Activated T-helper 2 cell treated with anti-CD3 and anti-CD28 coated beads, Interferon-gamma antibody, Interleukin-2, Interleukin-4, amounts not matched to agents 10 μg/mL and 5 μg/mL and 100 μg/mL, durations not matched to agents 14 hours and 24 hours and 36 hours (primary cell): Measurements from ENCODE around the gene TTC28. TPM values are rescaled to one million over a fixed set of nuclear protein-coding genes. Genes with fewer than 3 reads are reported as not detected.

Source experiments
- DNase-seq: peaks from one replicate; pipeline ENCODE4 v3.0.0; 2021; ENCODE audit warnings: low spot score
- H3K27ac Mint-ChIP-seq: one replicate; pipeline ENCODE4 v1.8.0; 2021; ENCODE audit warnings: mixed read lengths
- H3K27me3 Mint-ChIP-seq: one replicate; pipeline ENCODE4 v1.8.0; 2021; ENCODE audit warnings: low read depth, mixed read lengths
- H3K36me3 Mint-ChIP-seq: one replicate; pipeline ENCODE4 v1.8.0; 2021; ENCODE audit warnings: low read depth, mixed read lengths
- H3K4me1 Mint-ChIP-seq: one replicate; pipeline ENCODE4 v1.8.0; 2021; ENCODE audit warnings: low read depth, mixed read lengths
- H3K4me3 Mint-ChIP-seq: one replicate; pipeline ENCODE4 v1.8.0; 2021; ENCODE audit warnings: low read depth, mild to moderate bottlenecking, moderate library complexity, mixed read lengths
- H3K9me3 Mint-ChIP-seq: one replicate; pipeline ENCODE4 v1.8.0; 2021; ENCODE audit warnings: mixed read lengths
- intact Hi-C: fragments of 100-400 bp; cut with micrococcal nuclease; formaldehyde crosslinking; loops from one replicate; pipeline ENCODE4 v1.15.1; 2023
- total RNA-seq: library from RNA; stranded (reverse); gene quantifications from 2 replicates; pipeline ENCODE4 v1.2.3, GENCODE V29; 2022

The TTC28 gene
- total RNA-seq, 1 donor from 2014 or later: 0.82 TPM

- no peaks in the 10 kb centered on the region for H3K27me3 Mint-ChIP-seq
- no peaks in the 10 kb centered on the region for H3K9me3 Mint-ChIP-seq
- intact Hi-C loops: no loop called here
- no peak overlapping the region for H3K4me3 Mint-ChIP-seq
- H3K36me3 Mint-ChIP-seq: no peaks in the 10 kb centered on the region
- no peak overlapping the region for H3K27ac Mint-ChIP-seq
- H3K4me1 Mint-ChIP-seq: no peaks in the 10 kb centered on the region
- no peak for DNase-seq
Measured at GRCh38 chr22:28008056-28008455, 671.6 kb downstream of the TTC28 start.

GRCh38 chr22:28006271-28006670, 673.4 kb downstream of the TTC28 start:
- Mint-ChIP-seq H3K9me3 (no peaks in the 10 kb centered on the region), H3K27me3 (no peaks in the 10 kb centered on the region), H3K4me1 (no peaks in the 10 kb centered on the region), H3K27ac (no peak overlapping the region), H3K36me3 (no peaks in the 10 kb centered on the region), H3K4me3 (no peak overlapping the region)
- no peak for DNase-seq
- intact Hi-C loops: no loop called here

GRCh38 chr22:28005513-28005912, 674.1 kb downstream of the TTC28 start:
- H3K4me1 Mint-ChIP-seq: no peaks in the 10 kb centered on the region
- no peaks in the 10 kb centered on the region for H3K9me3 Mint-ChIP-seq
- H3K27ac Mint-ChIP-seq: no peak overlapping the region
- H3K36me3 Mint-ChIP-seq: no peaks in the 10 kb centered on the region
- H3K27me3 Mint-ChIP-seq: no peaks in the 10 kb centered on the region
- no peak overlapping the region for H3K4me3 Mint-ChIP-seq
- intact Hi-C loops: no loop called here
- no peak for DNase-seq

DNA sequence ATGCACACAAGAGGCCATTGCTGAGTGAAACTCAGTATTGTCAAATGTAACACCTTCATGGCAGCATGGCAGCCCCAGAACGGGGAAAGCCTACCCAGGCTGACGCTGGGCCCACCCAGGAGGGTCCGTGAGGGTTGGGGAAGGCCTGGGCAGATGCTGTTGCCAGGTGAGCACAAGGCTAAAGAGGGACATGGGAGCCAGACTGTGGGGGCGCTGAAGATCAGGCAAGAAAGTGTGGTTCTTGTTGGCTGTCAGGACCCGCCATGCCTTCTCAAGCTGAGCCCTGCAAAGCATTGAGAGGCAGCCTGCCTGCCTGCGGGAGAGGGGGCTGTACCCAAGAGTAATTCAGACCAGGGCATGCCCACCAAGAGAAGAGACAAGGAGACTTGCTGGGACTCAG, 675.6 kb downstream of the TTC28 start:
- DNase-seq: no peak
- H3K9me3 Mint-ChIP-seq: no peaks in the 10 kb centered on the region
- intact Hi-C loops: no loop called here
- no peaks in the 10 kb centered on the region for H3K4me1 Mint-ChIP-seq
- H3K36me3 Mint-ChIP-seq: no peaks in the 10 kb centered on the region
- no peak overlapping the region for H3K4me3 Mint-ChIP-seq
- no peaks in the 10 kb centered on the region for H3K27me3 Mint-ChIP-seq
- no peak overlapping the region for H3K27ac Mint-ChIP-seq

GRCh38 chr22:28002863-28003565, 676.6 kb downstream of the TTC28 start:
- Mint-ChIP-seq H3K4me1 (no peaks in the 10 kb centered on the region), H3K9me3 (no peaks in the 10 kb centered on the region), H3K27me3 (no peaks in the 10 kb centered on the region), H3K27ac (no peak overlapping the region), H3K36me3 (no peaks in the 10 kb centered on the region), H3K4me3 (no peak overlapping the region)
- intact Hi-C loops: no loop called here
- no peak for DNase-seq

DNA sequence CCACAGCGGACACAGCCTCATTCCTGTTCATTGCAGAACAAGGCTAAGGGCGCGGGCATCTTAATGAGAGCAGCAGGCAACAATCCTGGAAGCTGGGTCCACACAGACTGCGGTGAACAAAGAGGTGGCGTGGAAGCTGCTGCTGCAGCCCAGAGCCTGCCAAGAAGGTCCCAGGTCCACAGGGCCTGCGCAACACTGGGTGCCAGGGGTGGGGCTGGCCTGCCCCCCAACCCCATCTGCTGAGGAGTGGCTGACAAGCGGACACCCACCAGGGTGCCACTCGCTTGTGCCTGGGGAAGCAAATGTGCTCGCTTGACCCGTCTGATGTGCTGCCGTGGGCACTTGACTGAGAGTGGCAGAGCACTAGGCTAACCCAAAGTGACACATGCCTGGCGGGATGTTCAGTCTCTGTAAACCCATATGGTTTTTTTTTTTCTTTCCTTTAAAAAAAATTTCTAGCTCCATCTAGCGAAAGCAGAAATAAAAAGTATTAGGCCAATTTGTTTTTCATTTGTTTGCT, 677.4 kb downstream of the TTC28 start:
- H3K4me1 Mint-ChIP-seq: no peaks in the 10 kb centered on the region
- intact Hi-C loops: no loop called here
- no peak for DNase-seq
- no peaks in the 10 kb centered on the region for H3K36me3 Mint-ChIP-seq
- no peaks in the 10 kb centered on the region for H3K9me3 Mint-ChIP-seq
- no peak overlapping the region for H3K27ac Mint-ChIP-seq
- H3K27me3 Mint-ChIP-seq: no peaks in the 10 kb centered on the region
- no peak overlapping the region for H3K4me3 Mint-ChIP-seq

- H3K27me3 Mint-ChIP-seq: no peaks in the 10 kb centered on the region
- DNase-seq: no peak
- H3K4me3 Mint-ChIP-seq: no peak overlapping the region
- H3K9me3 Mint-ChIP-seq: no peaks in the 10 kb centered on the region
- H3K27ac Mint-ChIP-seq: no peak overlapping the region
- no peaks in the 10 kb centered on the region for H3K36me3 Mint-ChIP-seq
- intact Hi-C loops: no loop called here
- H3K4me1 Mint-ChIP-seq: no peaks in the 10 kb centered on the region
Measured at GRCh38 chr22:28001171-28001835, 678.3 kb downstream of the TTC28 start.

DNA sequence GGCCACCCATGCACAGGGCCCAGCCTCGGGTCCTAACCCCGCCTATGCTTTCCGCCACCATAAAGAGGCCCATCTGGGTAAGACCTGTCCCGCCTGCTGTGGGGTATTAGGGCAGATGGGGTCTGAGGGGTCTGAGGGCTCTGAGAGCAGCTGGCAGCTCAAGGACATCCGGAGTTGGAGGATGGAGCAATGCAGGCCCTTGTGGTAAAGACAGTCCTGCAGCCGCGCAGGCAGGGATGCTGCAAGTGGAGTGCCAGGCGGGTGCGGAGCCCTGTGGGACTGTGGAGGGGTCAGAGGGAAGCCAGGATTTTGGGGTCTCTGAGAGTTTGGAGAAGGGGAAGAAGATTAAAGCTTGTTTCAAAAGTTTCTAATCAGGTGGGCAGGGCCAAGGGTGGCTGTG, 679.3 kb downstream of the TTC28 start:
- intact Hi-C loops: no loop called here
- Mint-ChIP-seq H3K4me1 (no peaks in the 10 kb centered on the region), H3K4me3 (no peak overlapping the region), H3K27ac (no peak overlapping the region), H3K36me3 (no peaks in the 10 kb centered on the region), H3K9me3 (no peaks in the 10 kb centered on the region), H3K27me3 (no peaks in the 10 kb centered on the region)
- no peak for DNase-seq

DNA sequence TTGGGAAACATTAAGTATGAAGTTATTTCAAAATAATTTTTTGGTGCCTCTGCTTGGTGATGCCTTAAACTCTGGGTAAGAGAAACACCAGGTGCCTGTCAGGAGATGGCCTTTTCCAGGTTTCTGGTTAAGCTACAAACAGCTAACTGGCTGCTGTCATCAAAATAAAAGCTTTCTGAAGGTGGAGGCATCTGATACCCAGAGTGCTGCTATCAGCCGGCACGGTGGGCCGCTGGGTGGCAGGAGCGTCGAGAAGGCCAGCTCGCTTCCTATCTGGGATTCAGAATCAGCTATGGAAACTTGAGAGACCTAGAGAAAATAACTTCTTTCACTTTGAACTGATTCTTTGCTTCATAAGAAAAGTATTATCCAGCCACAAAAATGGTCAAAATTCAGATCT, 679.8 kb downstream of the TTC28 start:
- Mint-ChIP-seq H3K36me3 (no peaks in the 10 kb centered on the region), H3K4me1 (no peaks in the 10 kb centered on the region), H3K4me3 (no peak overlapping the region), H3K27ac (no peak overlapping the region), H3K27me3 (no peaks in the 10 kb centered on the region), H3K9me3 (no peaks in the 10 kb centered on the region)
- intact Hi-C loops: no loop called here
- no peak for DNase-seq

GRCh38 chr22:27998511-27999410, 680.9 kb downstream of the TTC28 start:
- Mint-ChIP-seq H3K27ac (no peak overlapping the region), H3K9me3 (no peaks in the 10 kb centered on the region), H3K4me1 (no peaks in the 10 kb centered on the region), H3K36me3 (no peaks in the 10 kb centered on the region), H3K27me3 (no peaks in the 10 kb centered on the region), H3K4me3 (no peak overlapping the region)
- intact Hi-C loops: no loop called here
- DNase-seq: no peak

GRCh38 chr22:27997538-27997937, 682.1 kb downstream of the TTC28 start:
- Mint-ChIP-seq H3K9me3 (no peaks in the 10 kb centered on the region), H3K36me3 (no peaks in the 10 kb centered on the region), H3K27ac (no peak overlapping the region), H3K4me1 (no peaks in the 10 kb centered on the region), H3K4me3 (no peak overlapping the region), H3K27me3 (no peaks in the 10 kb centered on the region)
- intact Hi-C loops: no loop called here
- DNase-seq: no peak

DNA sequence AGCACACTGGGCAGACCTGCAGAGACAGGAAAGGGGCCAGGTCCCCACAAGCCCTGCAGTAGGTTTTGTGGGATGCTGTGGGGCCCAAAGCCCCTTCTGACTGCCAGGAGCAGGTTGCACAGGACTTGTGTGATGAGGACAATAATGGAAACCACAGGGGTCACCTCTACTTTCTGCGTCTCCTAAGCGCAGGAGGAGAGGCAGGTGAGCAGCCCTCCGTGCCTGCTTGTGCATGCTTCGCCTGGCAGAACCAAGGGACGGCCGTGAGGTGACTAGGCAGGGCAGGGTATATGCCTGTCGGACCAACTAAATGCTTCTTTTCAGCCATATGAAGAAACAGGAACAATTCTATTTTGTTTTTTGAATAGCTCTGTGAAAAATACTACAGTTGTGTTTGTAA, 682.7 kb downstream of the TTC28 start:
- no peak overlapping the region for H3K4me3 Mint-ChIP-seq
- no peaks in the 10 kb centered on the region for H3K27me3 Mint-ChIP-seq
- H3K9me3 Mint-ChIP-seq: no peaks in the 10 kb centered on the region
- no peak for DNase-seq
- no peaks in the 10 kb centered on the region for H3K36me3 Mint-ChIP-seq
- no peaks in the 10 kb centered on the region for H3K4me1 Mint-ChIP-seq
- H3K27ac Mint-ChIP-seq: no peak overlapping the region
- intact Hi-C loops: no loop called here

GRCh38 chr22:27996529-27996925, 683.1 kb downstream of the TTC28 start:
- no peaks in the 10 kb centered on the region for H3K27me3 Mint-ChIP-seq
- H3K4me3 Mint-ChIP-seq: no peak overlapping the region
- no peaks in the 10 kb centered on the region for H3K9me3 Mint-ChIP-seq
- H3K36me3 Mint-ChIP-seq: no peaks in the 10 kb centered on the region
- no peak overlapping the region for H3K27ac Mint-ChIP-seq
- no peak for DNase-seq
- intact Hi-C loops: no loop called here
- no peaks in the 10 kb centered on the region for H3K4me1 Mint-ChIP-seq
